ENCODE data around the gene GIPC3. TPM values are rescaled to one million over a fixed set of nuclear protein-coding genes. Genes with fewer than 3 reads are reported as not detected.

Gene GIPC3
- total RNA-seq, 4 donors from 2014 or later: 0.78 to 2.2 (median 0.97) TPM

DNA sequence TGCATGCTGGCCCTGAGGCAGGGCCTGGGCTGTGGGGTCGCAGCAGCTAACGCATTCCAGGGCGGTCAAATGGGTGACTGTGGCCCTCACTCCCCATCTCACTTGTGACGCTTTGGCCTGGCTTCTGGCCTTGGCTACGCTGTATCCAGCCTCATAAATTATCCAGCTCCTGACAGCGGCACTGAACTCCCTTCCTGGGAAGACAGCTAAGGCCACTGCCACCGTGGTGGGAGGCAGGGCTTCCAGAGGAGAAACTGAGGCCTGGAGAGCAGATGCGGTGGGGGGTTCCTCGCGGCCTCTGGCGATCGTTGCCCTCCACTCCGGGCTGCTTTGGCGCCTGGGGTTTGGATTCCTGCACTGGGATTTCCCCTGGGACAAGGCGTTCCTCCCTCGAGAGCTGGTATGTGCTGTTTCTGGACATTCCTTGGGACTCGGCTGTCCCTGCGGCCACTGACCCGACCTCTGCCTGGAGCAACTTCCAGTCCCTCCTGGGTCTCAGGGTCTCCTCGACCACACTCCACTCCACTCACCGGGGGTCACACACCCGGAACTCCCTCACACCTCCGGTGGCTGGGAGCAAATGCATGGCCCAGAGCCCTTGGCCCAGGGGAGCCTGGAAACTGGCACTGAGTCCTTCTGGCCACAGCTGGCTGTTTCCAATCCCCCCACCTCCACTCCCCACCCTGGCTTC lies 18.0 kb downstream of the GIPC3 start:
- Histone ChIP-seq H3K27ac (no peak overlapping the region), H3K27me3 (peaks cover 13% of the 10 kb centered on the region), H3K9me3 (no peaks in the 10 kb centered on the region), H3K4me3 (replicated peaks in 1 of 3) (no peak overlapping the region), H3K36me3 (no peaks in the 10 kb centered on the region), H3K4me1 (peaks cover 14 to 23% of the 10 kb centered on the region in 2 donors)
- intact Hi-C loops (cut with DNase I): no loop called here
- TF ChIP-seq POLR2A (IDR thresholded peaks at IDR 0.05): no peak
- TF ChIP-seq, protein P1, sequence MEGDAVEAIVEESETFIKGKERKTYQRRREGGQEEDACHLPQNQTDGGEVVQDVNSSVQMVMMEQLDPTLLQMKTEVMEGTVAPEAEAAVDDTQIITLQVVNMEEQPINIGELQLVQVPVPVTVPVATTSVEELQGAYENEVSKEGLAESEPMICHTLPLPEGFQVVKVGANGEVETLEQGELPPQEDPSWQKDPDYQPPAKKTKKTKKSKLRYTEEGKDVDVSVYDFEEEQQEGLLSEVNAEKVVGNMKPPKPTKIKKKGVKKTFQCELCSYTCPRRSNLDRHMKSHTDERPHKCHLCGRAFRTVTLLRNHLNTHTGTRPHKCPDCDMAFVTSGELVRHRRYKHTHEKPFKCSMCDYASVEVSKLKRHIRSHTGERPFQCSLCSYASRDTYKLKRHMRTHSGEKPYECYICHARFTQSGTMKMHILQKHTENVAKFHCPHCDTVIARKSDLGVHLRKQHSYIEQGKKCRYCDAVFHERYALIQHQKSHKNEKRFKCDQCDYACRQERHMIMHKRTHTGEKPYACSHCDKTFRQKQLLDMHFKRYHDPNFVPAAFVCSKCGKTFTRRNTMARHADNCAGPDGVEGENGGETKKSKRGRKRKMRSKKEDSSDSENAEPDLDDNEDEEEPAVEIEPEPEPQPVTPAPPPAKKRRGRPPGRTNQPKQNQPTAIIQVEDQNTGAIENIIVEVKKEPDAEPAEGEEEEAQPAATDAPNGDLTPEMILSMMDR (IDR thresholded peaks at IDR 0.05): no peak
- 54 to 77% methylated on average over 14 to 15 of the region's 23 CpGs for WGBS, 2 donors
- no peak for DNase-seq

DNA sequence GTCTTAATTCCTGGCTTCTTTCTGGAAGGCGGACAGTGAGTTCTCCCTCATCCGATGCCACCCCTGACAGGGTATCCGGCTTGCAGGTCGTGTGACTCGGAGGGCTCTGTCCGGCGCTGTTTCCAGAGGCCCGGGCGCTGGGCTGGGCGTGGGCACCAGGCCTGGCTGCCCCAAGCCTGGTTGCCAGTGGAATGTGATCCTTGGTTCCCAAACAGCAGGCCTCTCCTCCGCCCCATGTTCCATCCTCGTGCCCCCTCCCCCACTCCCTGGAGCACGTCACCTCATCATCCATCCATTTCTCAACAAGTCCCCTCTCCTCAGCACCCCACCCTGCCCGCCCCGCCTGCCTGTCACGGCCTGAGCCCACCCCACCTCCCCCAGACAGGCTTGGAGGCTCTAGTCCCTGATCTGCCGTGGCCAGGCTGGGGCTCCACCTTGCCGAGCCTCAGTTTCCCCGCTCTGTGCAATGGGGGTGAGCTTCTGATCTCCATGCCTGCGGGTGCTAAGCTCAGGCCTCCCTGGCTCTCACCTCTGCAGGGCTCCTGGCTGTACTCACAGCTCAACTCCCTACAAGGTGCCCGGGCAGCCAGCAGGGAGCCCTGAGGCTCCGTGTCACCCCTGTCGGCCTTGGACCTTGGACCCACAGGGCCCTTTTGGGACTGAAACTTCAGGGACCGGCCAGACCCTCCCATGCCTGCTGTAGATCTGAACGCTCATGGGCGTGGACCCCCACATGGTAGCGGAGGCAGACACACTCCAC lies 19.1 kb downstream of the GIPC3 start:
- Histone ChIP-seq H3K4me3 (replicated peaks in 1 of 3) (no peak overlapping the region), H3K4me1 (peaks cover 14 to 33% of the 10 kb centered on the region in 2 donors)
- intact Hi-C loops (cut with DNase I): no loop called here

DNA sequence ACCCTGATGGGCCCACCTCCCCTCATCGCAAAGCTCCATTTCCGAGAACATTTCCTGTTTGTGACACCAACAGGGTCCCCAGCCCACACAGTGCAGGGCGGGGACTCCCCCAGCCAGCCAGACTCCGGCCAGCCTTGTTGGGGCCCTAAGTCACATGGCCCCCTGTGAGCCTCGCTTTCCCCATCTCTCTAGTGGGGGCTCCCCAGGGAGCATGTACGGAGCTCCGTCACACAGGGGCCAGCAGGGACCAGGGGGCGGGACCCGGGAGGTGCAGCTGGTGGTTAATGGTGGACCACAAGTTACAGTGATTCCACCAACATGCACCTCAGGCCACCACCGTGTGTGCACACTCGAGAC lies 19.7 kb downstream of the GIPC3 start:
- 28 to 62% methylated on average over 9 to 10 of the region's 11 CpGs for WGBS, 2 donors
- intact Hi-C loops (cut with DNase I): no loop called here
- Histone ChIP-seq H3K27me3 (peaks cover 13% of the 10 kb centered on the region), H3K9me3 (no peaks in the 10 kb centered on the region), H3K36me3 (no peaks in the 10 kb centered on the region), H3K4me1 (peaks cover 14 to 33% of the 10 kb centered on the region in 2 donors), H3K4me3 (replicated peaks in 1 of 3) (no peak overlapping the region), H3K27ac (no peak overlapping the region)
- no peak for DNase-seq
- TF ChIP-seq, protein P1 (IDR thresholded peaks at IDR 0.05): no peak
- no peak for TF ChIP-seq POLR2A (IDR thresholded peaks at IDR 0.05)

More for the DNA sequence above, 19.1 kb downstream of the GIPC3 start:
- no peaks in the 10 kb centered on the region for H3K9me3 ChIP-seq
- WGBS, 2 donors: 77 to 80% methylated on average over 23 to 26 of the region's 27 CpGs
- no peak for DNase-seq
- TF ChIP-seq POLR2A (IDR thresholded peaks at IDR 0.05): no peak
- TF ChIP-seq, protein P1 (IDR thresholded peaks at IDR 0.05): no peak
- no peak overlapping the region for H3K27ac ChIP-seq
- peaks cover 13% of the 10 kb centered on the region for H3K27me3 ChIP-seq
- H3K36me3 ChIP-seq: no peaks in the 10 kb centered on the region

DNA sequence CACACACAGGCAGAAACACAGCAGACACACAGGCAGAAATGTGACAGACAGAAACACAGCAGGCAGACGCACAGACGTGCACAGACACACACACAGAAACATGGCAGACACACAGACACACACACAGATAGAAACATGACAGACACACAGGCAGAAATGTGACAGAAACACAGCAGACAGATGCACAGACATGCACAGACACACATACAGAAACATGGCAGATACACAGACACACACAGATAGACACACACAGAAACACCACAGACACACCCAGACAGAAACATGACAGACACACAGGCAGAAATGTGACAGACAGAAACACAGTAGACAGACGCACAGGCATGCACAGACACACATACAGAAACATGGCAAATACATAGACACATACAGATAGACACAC lies 20.1 kb downstream of the GIPC3 start:
- WGBS, 2 donors: 68 to 70% methylated on average over 3 of the region's 3 CpGs
- no peak overlapping the region for H3K4me3 ChIP-seq (replicated peaks in 1 of 3)
- H3K27ac ChIP-seq: no peak overlapping the region
- no peak for TF ChIP-seq POLR2A (IDR thresholded peaks at IDR 0.05)
- TF ChIP-seq, protein P1 (IDR thresholded peaks at IDR 0.05): no peak
- H3K36me3 ChIP-seq: no peaks in the 10 kb centered on the region
- intact Hi-C loops (cut with DNase I): no loop called here
- H3K4me1 ChIP-seq: peaks cover 14 to 33% of the 10 kb centered on the region in 2 donors
- DNase-seq: no peak
- no peaks in the 10 kb centered on the region for H3K9me3 ChIP-seq
- peaks cover 13% of the 10 kb centered on the region for H3K27me3 ChIP-seq

DNA sequence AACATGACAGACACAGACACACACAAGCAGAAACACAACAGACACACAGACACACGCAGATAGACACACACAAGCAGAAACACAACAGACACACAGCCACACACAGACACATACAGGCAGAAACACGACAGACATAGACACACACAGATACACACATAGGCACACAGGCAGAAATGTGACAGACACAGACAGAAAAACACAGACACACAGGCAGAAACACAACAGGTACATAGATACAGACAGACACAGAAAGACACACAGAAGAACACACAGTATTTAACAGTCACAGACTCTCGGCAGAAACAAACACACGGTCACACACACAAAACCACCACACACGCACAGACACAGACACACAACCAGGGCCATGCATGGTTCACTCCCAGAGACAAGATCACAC lies 20.5 kb downstream of the GIPC3 start:
- Histone ChIP-seq H3K4me3 (replicated peaks in 1 of 3) (peak overlapping the region in 1 of 3 donors; percentile 31), H3K27me3 (peaks cover 13% of the 10 kb centered on the region), H3K9me3 (no peaks in the 10 kb centered on the region), H3K27ac (no peak overlapping the region), H3K4me1 (peaks cover 14 to 33% of the 10 kb centered on the region in 2 donors), H3K36me3 (no peaks in the 10 kb centered on the region)
- WGBS, 2 donors: 60 to 62% methylated on average over 5 of the region's 5 CpGs
- intact Hi-C loops (cut with DNase I): no loop called here
- TF ChIP-seq POLR2A (IDR thresholded peaks at IDR 0.05): no peak
- TF ChIP-seq, protein P1 (IDR thresholded peaks at IDR 0.05): no peak
- no peak for DNase-seq

Measured in thyroid gland (tissue), 4 donors.